CD4-positive, alpha-beta memory T cell (primary cell): Measurements from ENCODE around the gene EPHB6. TPM values are rescaled to one million over a fixed set of nuclear protein-coding genes. Genes with fewer than 3 reads are reported as not detected.

Experiments
- CTCF ChIA-PET: fragments of 350-600 bp; sonication (Branson Sonifier 250); formaldehyde crosslinking; loops from one replicate; lab custom pipeline; 2021; ENCODE audit warnings: inconsistent platforms; ENCODE audit not compliant: partially characterized antibody; lab: Charles Lee
- POLR2A ChIA-PET: fragments of 350-600 bp; sonication (Branson Sonifier 250); formaldehyde crosslinking; loops from one replicate; lab custom pipeline; 2021; ENCODE audit not compliant: partially characterized antibody; lab: Charles Lee
- DNase-seq, 5 donors: peaks; one replicate each; pipeline versions ENCODE4 v3.0.0 to v3.0.0-alpha.2; 2020 to 2022; ENCODE audit warnings: mixed read lengths in 1 of 5
- H3K27ac ChIP-seq: one replicate; pipeline ENCODE4 v1.7.0; 2013; ENCODE audit warnings: low read depth, low read length
- H3K27me3 ChIP-seq: 2 replicates; pipeline ENCODE4 v1.7.0; 2013; ENCODE audit warnings: mild to moderate bottlenecking, low read length, moderate library complexity; ENCODE audit not compliant: insufficient read depth
- H3K36me3 ChIP-seq: 2 replicates; pipeline ENCODE4 v1.7.0; 2013; ENCODE audit warnings: mild to moderate bottlenecking, low read length, moderate library complexity; ENCODE audit not compliant: insufficient read depth
- H3K4me1 ChIP-seq: 2 replicates; pipeline ENCODE4 v1.7.0; 2013; ENCODE audit warnings: mild to moderate bottlenecking, low read length, moderate library complexity; ENCODE audit not compliant: insufficient read depth
- H3K4me3 ChIP-seq, 2 donors: one replicate each; pipeline ENCODE4 v1.7.0; 2013; ENCODE audit warnings: low read length in 2 of 2, mild to moderate bottlenecking in 1 of 2
- H3K9me3 ChIP-seq, 2 donors: one replicate each; pipeline ENCODE4 v1.7.0; 2013; ENCODE audit warnings: low read length in 2 of 2, control low read depth in 1 of 2; ENCODE audit not compliant: control insufficient read depth in 1 of 2
- H3K27ac Mint-ChIP-seq, 7 donors: one replicate each; pipeline ENCODE4 v1.8.0; 2020 to 2021; ENCODE audit warnings: mixed read lengths in 7 of 7, mild to moderate bottlenecking in 6 of 7, inconsistent platforms in 3 of 7, moderate library complexity in 3 of 7
- H3K27me3 Mint-ChIP-seq, 2 donors: one replicate each; pipeline ENCODE4 v1.8.0; 2020 to 2021; ENCODE audit warnings: mixed read lengths in 2 of 2
- H3K36me3 Mint-ChIP-seq, 2 donors: one replicate each; pipeline ENCODE4 v1.8.0; 2020 to 2021; ENCODE audit warnings: mixed read lengths in 2 of 2, inconsistent platforms in 1 of 2, mild to moderate bottlenecking in 1 of 2
- H3K4me1 Mint-ChIP-seq, 4 donors: one replicate each; pipeline ENCODE4 v1.8.0; 2020 to 2021; ENCODE audit warnings: mixed read lengths in 4 of 4, mild to moderate bottlenecking in 1 of 4
- H3K4me3 Mint-ChIP-seq, 8 donors: one replicate each; pipeline ENCODE4 v1.8.0; 2020 to 2021; ENCODE audit warnings: mixed read lengths in 8 of 8, mild to moderate bottlenecking in 7 of 8, moderate library complexity in 6 of 8, inconsistent platforms in 3 of 8
- H3K9me3 Mint-ChIP-seq, 8 donors: one replicate each; pipeline ENCODE4 v1.8.0; 2020 to 2021; ENCODE audit warnings: mixed read lengths in 8 of 8, mild to moderate bottlenecking in 5 of 8, inconsistent platforms in 3 of 8, moderate library complexity in 1 of 8
- intact Hi-C: fragments of 100-400 bp; cut with micrococcal nuclease; formaldehyde crosslinking; loops from one replicate; pipeline ENCODE4 v1.15.1; 2023
- polyA plus RNA-seq, 2 donors: library from polyadenylated mRNA; unstranded; fragments of 300-500 nt; fragmentation: Illumina TruSeq; gene quantifications; one replicate each; pipeline ENCODE4 v1.2.3, GENCODE V29; 2021
- total RNA-seq, 2 experiments: library from RNA; stranded (reverse); gene quantifications; one replicate each; pipeline ENCODE4 v1.2.3, GENCODE V29; 2021

EPHB6 gene
- total and polyA plus RNA-seq, 4 experiments from 2014 or later, result 14.2 to 65.0 (median 37.9) TPM

DNA sequence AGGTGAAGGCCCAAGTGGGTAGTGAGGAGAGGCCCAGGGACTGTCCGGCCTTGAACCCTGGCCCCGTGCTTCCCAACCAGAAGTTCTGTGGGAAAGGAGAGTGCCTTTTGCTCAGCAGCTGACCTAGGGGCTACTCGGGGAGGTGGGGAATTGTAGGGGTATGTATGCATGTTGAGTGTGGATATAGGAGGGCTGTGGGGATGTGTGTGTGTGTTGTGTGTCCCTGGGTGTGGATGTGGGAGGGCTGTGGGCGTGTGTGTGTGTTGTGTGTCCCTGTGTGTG, 12.2 kb downstream of the EPHB6 start:
- CTCF ChIA-PET, result interaction anchor here (0.5 to 3.9 kb wide), 9 partner anchors 9 to 384 kb away, joined by 3 to 31 read pairs (median 5); partner anchors contain the start of gene EPHB6
- intact Hi-C loops, result no loop called here
- no peaks in the 10 kb centered on the region for H3K9me3 Mint-ChIP-seq
- H3K27me3 Mint-ChIP-seq, result no peaks in the 10 kb centered on the region
- no peak overlapping the region for H3K4me3 Mint-ChIP-seq
- no peak overlapping the region for H3K27ac ChIP-seq
- H3K27me3 ChIP-seq, result no peaks in the 10 kb centered on the region
- no peak for DNase-seq
- no peaks in the 10 kb centered on the region for H3K9me3 ChIP-seq
- peaks cover 17 to 19% of the 10 kb centered on the region in 2 donors for H3K36me3 Mint-ChIP-seq
- H3K4me1 ChIP-seq, result no peaks in the 10 kb centered on the region
- H3K27ac Mint-ChIP-seq, result no peak overlapping the region
- H3K4me1 Mint-ChIP-seq, result peaks cover 0 to 2% (median 0%) of the 10 kb centered on the region in 4 donors
- no peak overlapping the region for H3K4me3 ChIP-seq
- POLR2A ChIA-PET, result interaction anchor here (0.9 to 1.4 kb wide), 2 partner anchors 13 to 56 kb away, joined by 3 to 7 read pairs; partner anchors contain the start of gene EPHB6
- no peaks in the 10 kb centered on the region for H3K36me3 ChIP-seq

DNA sequence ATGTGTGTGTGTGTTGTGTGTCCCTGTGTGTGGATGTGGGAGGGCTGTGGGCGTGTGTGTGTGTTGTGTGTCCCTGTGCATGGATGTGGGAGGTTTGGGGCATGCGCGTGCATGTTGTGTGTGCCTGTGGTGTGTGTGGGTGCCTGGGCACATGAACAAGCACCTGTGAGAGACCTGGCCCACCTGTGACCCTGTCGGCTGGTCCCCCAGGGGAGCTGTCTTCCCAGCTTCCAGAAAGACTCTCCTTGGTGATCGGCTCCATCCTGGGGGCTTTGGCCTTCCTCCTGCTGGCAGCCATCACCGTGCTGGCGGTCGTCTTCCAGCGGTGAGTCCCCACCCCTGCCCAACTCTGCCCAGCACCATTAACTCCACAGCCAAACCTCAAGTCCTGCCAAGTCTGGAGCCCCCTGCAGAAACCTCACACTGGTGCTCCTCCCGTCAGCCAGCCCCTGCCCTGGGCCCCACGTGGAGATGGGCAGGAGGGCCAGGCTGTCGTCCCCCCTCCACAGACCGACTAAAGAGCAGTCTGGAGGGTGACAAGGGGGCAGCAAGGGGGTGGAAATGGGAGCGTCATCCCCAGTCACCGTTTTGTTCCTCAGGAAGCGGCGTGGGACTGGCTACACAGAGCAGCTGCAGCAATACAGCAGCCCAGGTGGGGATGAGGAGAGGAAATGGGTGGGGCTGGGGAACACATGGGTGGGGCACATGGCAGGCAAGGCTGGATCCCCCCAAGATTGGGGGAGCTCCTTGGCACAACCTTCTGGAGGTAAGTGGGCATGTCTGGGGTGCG, 12.7 kb downstream of the EPHB6 start:
- Mint-ChIP-seq H3K4me3 (no peak overlapping the region), H3K4me1 (peaks cover 0 to 2% (median 0%) of the 10 kb centered on the region in 4 donors), H3K27me3 (no peaks in the 10 kb centered on the region), H3K36me3 (peaks cover 13 to 16% of the 10 kb centered on the region in 2 donors), H3K9me3 (no peaks in the 10 kb centered on the region), H3K27ac (no peak overlapping the region)
- Histone ChIP-seq H3K27ac (no peak overlapping the region), H3K27me3 (no peaks in the 10 kb centered on the region), H3K36me3 (no peaks in the 10 kb centered on the region), H3K4me1 (no peaks in the 10 kb centered on the region), H3K4me3 (no peak overlapping the region), H3K9me3 (no peaks in the 10 kb centered on the region)
- CTCF ChIA-PET, result interaction anchor here (1.1 to 3.9 kb wide), 3 partner anchors 13 to 384 kb away, joined by 3 to 31 read pairs (median 3); partner anchors contain the start of gene EPHB6
- DNase-seq, result no peak
- intact Hi-C loops, result no loop called here
- POLR2A ChIA-PET, result interaction anchor here (1.8 kb wide), 1 partner anchor 57 kb away, joined by 5 read pairs; no protein-coding TSS in a partner anchor

DNA sequence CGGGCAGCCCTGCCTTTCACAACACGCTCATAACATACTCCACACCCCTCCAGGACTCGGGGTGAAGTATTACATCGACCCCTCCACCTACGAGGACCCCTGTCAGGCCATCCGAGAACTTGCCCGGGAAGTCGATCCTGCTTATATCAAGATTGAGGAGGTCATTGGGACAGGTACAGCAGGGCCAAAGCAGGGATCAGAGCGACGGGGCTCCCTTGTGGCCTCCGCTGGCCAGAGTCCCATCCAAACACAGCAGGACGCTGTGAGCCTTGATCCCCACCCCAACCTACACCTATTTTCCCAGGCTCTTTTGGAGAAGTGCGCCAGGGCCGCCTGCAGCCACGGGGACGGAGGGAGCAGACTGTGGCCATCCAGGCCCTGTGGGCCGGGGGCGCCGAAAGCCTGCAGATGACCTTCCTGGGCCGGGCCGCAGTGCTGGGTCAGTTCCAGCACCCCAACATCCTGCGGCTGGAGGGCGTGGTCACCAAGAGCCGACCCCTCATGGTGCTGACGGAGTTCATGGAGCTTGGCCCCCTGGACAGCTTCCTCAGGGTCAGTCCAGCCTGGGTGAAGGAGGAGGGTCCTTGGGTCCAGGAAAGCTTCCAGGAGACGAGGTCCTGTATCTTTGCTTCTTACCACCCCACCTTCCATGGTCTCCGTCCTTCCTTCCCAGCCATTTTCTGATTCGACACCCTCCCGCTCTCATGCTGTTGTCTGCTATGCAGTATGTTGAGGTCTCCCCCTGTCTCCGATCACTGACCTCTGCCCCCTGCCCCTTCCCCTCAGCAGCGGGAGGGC, 13.5 kb downstream of the EPHB6 start:
- H3K4me1 Mint-ChIP-seq, result peaks cover 0 to 2% (median 0%) of the 10 kb centered on the region in 4 donors
- ChIA-PET CTCF (interaction anchor here (0.7 to 1.5 kb wide), 3 partner anchors 12 to 135 kb away, joined by 3 to 7 read pairs (median 3); partner anchors contain the start of gene EPHB6), POLR2A (interaction anchor here (1.8 kb wide), 1 partner anchor 58 kb away, joined by 5 read pairs; no protein-coding TSS in a partner anchor)
- H3K36me3 ChIP-seq, result no peaks in the 10 kb centered on the region
- H3K27me3 Mint-ChIP-seq, result no peaks in the 10 kb centered on the region
- no peak overlapping the region for H3K27ac ChIP-seq
- intact Hi-C loops, result no loop called here
- no peaks in the 10 kb centered on the region for H3K9me3 ChIP-seq
- H3K36me3 Mint-ChIP-seq, result peaks cover 9 to 10% of the 10 kb centered on the region in 2 donors
- DNase-seq, result no peak
- no peaks in the 10 kb centered on the region for H3K4me1 ChIP-seq
- no peak overlapping the region for H3K4me3 Mint-ChIP-seq
- H3K4me3 ChIP-seq, result no peak overlapping the region
- no peak overlapping the region for H3K27ac Mint-ChIP-seq
- H3K27me3 ChIP-seq, result no peaks in the 10 kb centered on the region
- no peaks in the 10 kb centered on the region for H3K9me3 Mint-ChIP-seq

DNA sequence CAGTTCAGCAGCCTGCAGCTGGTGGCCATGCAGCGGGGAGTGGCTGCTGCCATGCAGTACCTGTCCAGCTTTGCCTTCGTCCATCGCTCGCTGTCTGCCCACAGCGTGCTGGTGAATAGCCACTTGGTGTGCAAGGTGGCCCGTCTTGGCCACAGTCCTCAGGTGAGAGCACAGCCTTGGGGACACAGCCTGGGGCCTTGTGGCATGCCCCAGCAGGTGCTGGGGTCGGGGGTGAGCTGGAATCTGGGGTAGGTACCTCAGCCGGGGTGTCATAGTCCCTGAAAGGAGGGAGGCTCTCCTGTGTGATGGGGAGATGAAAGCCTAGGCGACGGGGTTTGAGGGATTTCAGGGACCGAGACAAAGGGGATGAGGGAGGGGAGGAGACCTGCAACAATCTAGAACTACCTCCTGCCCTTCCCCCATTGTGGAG, 14.1 kb downstream of the EPHB6 start:
- Mint-ChIP-seq H3K27me3 (no peaks in the 10 kb centered on the region), H3K9me3 (no peaks in the 10 kb centered on the region), H3K4me1 (peaks cover 0 to 2% (median 0%) of the 10 kb centered on the region in 4 donors), H3K27ac (no peak overlapping the region), H3K4me3 (no peak overlapping the region), H3K36me3 (peaks cover 9 to 10% of the 10 kb centered on the region in 2 donors)
- H3K36me3 ChIP-seq, result no peaks in the 10 kb centered on the region
- H3K27me3 ChIP-seq, result no peaks in the 10 kb centered on the region
- no peaks in the 10 kb centered on the region for H3K9me3 ChIP-seq
- ChIA-PET POLR2A (interaction anchor here (1.8 kb wide), 1 partner anchor 59 kb away, joined by 5 read pairs; no protein-coding TSS in a partner anchor), CTCF (interaction anchor here (0.7 to 1.5 kb wide), 3 partner anchors 11 to 134 kb away, joined by 3 to 7 read pairs (median 3); partner anchors contain the start of gene EPHB6)
- intact Hi-C loops, result no loop called here
- no peak overlapping the region for H3K4me3 ChIP-seq
- H3K27ac ChIP-seq, result no peak overlapping the region
- DNase-seq, result no peak
- no peaks in the 10 kb centered on the region for H3K4me1 ChIP-seq

DNA sequence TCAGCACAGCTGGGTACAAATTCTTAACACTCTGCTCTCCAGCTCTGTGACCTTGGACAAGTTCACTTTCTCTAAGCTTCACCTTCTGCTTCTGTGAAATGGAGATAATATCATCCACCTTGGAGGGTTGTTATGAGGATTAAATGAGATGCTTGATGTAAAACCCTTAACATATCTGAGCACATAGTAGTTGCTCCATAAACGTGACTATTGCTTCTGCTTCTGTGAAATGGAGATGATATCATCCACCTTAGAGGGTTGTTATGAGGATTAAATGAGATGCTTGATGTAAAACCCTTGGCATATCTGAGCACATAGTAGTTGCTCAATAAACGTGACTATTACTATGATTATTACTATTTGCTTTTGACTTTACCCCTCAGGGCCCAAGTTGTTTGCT, 14.6 kb downstream of the EPHB6 start:
- ChIA-PET POLR2A (interaction anchor here (0.9 kb wide), 1 partner anchor 8 kb away, joined by 4 read pairs; no protein-coding TSS in a partner anchor), CTCF (interaction anchor here (1.3 to 1.5 kb wide), 2 partner anchors 11 to 15 kb away, joined by 3 to 7 read pairs; partner anchors contain the start of gene EPHB6)
- no peak overlapping the region for H3K27ac ChIP-seq
- H3K4me1 ChIP-seq, result no peaks in the 10 kb centered on the region
- H3K27me3 ChIP-seq, result no peaks in the 10 kb centered on the region
- H3K4me3 Mint-ChIP-seq, result no peak overlapping the region
- intact Hi-C loops, result no loop called here
- H3K4me3 ChIP-seq, result no peak overlapping the region
- no peak for DNase-seq
- peaks cover 0 to under 1% (median 0%) of the 10 kb centered on the region in 8 donors for H3K9me3 Mint-ChIP-seq
- peaks cover 0 to 2% (median 0%) of the 10 kb centered on the region in 4 donors for H3K4me1 Mint-ChIP-seq
- H3K36me3 Mint-ChIP-seq, result peaks cover 9 to 10% of the 10 kb centered on the region in 2 donors
- H3K27me3 Mint-ChIP-seq, result no peaks in the 10 kb centered on the region
- no peaks in the 10 kb centered on the region for H3K36me3 ChIP-seq
- peak overlapping the region in 1 of 7 donors; percentile 8 for H3K27ac Mint-ChIP-seq
- H3K9me3 ChIP-seq, result no peaks in the 10 kb centered on the region

DNA sequence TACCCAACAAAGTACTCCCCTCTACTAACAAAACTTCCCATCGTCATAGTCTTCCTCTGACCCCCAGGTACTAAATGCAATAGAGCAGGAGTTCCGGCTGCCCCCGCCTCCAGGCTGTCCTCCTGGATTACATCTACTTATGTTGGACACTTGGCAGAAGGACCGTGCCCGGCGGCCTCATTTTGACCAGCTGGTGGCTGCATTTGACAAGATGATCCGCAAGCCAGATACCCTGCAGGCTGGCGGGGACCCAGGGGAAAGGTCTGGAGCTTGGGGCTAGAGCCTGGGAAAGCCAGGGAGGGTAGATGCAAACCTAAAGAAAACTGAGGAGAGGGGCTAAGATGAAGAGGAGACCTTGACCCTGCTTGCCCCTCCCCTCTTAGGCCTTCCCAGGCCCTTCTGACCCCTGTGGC, 15.3 kb downstream of the EPHB6 start:
- H3K27me3 ChIP-seq, result no peaks in the 10 kb centered on the region
- peak overlapping the region in 1 of 7 donors; percentile 53 for H3K27ac Mint-ChIP-seq
- H3K4me1 Mint-ChIP-seq, result peaks cover 0 to 2% (median 0%) of the 10 kb centered on the region in 4 donors
- intact Hi-C loops, result no loop called here
- H3K4me1 ChIP-seq, result no peaks in the 10 kb centered on the region
- H3K9me3 ChIP-seq, result no peaks in the 10 kb centered on the region
- no peak for DNase-seq
- ChIA-PET POLR2A (interaction anchor here (0.9 kb wide), 1 partner anchor 9 kb away, joined by 4 read pairs; no protein-coding TSS in a partner anchor), CTCF (interaction anchor here (1.4 kb wide), 1 partner anchor 12 kb away, joined by 3 read pairs; no protein-coding TSS in a partner anchor)
- no peak overlapping the region for H3K27ac ChIP-seq
- peaks cover 9 to 10% of the 10 kb centered on the region in 2 donors for H3K36me3 Mint-ChIP-seq
- H3K4me3 ChIP-seq, result no peak overlapping the region
- H3K27me3 Mint-ChIP-seq, result no peaks in the 10 kb centered on the region
- H3K36me3 ChIP-seq, result no peaks in the 10 kb centered on the region
- no peak overlapping the region for H3K4me3 Mint-ChIP-seq
- H3K9me3 Mint-ChIP-seq, result peaks cover 0 to 4% (median 0%) of the 10 kb centered on the region in 8 donors
